ENCODE data around the gene CYB561D1. TPM values are rescaled to one million over a fixed set of nuclear protein-coding genes. Genes with fewer than 3 reads are reported as not detected.

The CYB561D1 gene
- total RNA-seq, 2 experiments from 2014 or later: 7.0 to 9.5 TPM

- H3K27ac Mint-ChIP-seq: no peak within 1 kb of the TSS
- no peak for ATAC-seq
- intact Hi-C loops (cut with micrococcal nuclease): loop anchor here (10.0 kb wide), 1 partner anchor 115 kb away; the partner anchor contains the start of gene PSMA5
- no peaks in the 10 kb centered on the region for H3K4me1 Mint-ChIP-seq (ENCODE audit: low read depth)
- ChIA-PET CTCF (interaction anchor here (1.0 to 21.7 kb wide), 5 partner anchors 39 to 444 kb away, joined by 3 to 1390 read pairs (median 7); partner anchors contain the start of genes AHCYL1, AMIGO1, ATXN7L2 and CYB561D1), POLR2A (interaction anchor here (0.7 to 1.5 kb wide), 2 partner anchors 46 to 80 kb away, joined by 3 to 4 read pairs; partner anchors contain the start of genes AMPD2, CYB561D1 and GNAT2)
- DNase-seq: no peak
- no peak for TF ChIP-seq CTCF (IDR thresholded peaks at IDR 0.05)
- no peaks in the 10 kb centered on the region for H3K27me3 Mint-ChIP-seq
- no peaks in the 10 kb centered on the region for H3K36me3 Mint-ChIP-seq (ENCODE audit: low read depth)
- H3K9me3 Mint-ChIP-seq: no peaks in the 10 kb centered on the region
- no peak within 1 kb of the TSS for H3K4me3 Mint-ChIP-seq
Observed at GRCh38 chr1:109539676-109540075, 45.8 kb downstream of the CYB561D1 start, which contains the start of gene GPR61. Gene GPR61, plus strand, starts transcription at chr1:109539872. Its CDS starts 3,151 bp downstream, at chr1:109543023.

- Mint-ChIP-seq H3K36me3 (ENCODE audit: low read depth) (no peaks in the 10 kb centered on the region), H3K4me1 (ENCODE audit: low read depth) (peaks cover 1% of the 10 kb centered on the region), H3K27me3 (no peaks in the 10 kb centered on the region), H3K27ac (no peak overlapping the region), H3K4me3 (no peak overlapping the region), H3K9me3 (no peaks in the 10 kb centered on the region)
- no peak for ATAC-seq
- no peak for TF ChIP-seq CTCF (IDR thresholded peaks at IDR 0.05)
- POLR2A ChIA-PET: interaction anchor here (1.3 to 1.5 kb wide), 4 partner anchors 8 to 79 kb away, joined by 4 to 6 read pairs (median 4); partner anchors contain the start of genes AMIGO1, AMPD2, ATXN7L2 and GNAT2
- intact Hi-C loops (cut with micrococcal nuclease): no loop called here
- CTCF ChIA-PET: interaction anchor here (1.0 to 21.7 kb wide), 7 partner anchors 9 to 443 kb away, joined by 4 to 1390 read pairs (median 7); partner anchors contain the start of genes AHCYL1, AMIGO1, ATXN7L2 and CYB561D1
- DNase-seq: no peak
Observed at GRCh38 chr1:109541102-109541501, 47.2 kb downstream of the CYB561D1 start.

- H3K36me3 Mint-ChIP-seq (ENCODE audit: low read depth): no peaks in the 10 kb centered on the region
- H3K27ac Mint-ChIP-seq: no peak overlapping the region
- peaks cover 12% of the 10 kb centered on the region for H3K4me1 Mint-ChIP-seq (ENCODE audit: low read depth)
- ChIA-PET POLR2A (no interaction called here), CTCF (interaction anchor here (1.5 to 21.7 kb wide), 4 partner anchors 11 to 231 kb away, joined by 5 to 1390 read pairs (median 178); partner anchors contain the start of genes AMIGO1, ATXN7L2 and CYB561D1)
- no peaks in the 10 kb centered on the region for H3K9me3 Mint-ChIP-seq
- no peak for DNase-seq
- no peaks in the 10 kb centered on the region for H3K27me3 Mint-ChIP-seq
- no peak for ATAC-seq
- H3K4me3 Mint-ChIP-seq: no peak overlapping the region
- intact Hi-C loops (cut with micrococcal nuclease): no loop called here
- TF ChIP-seq CTCF (IDR thresholded peaks at IDR 0.05): no peak
Observed at GRCh38 chr1:109542657-109543056, 48.8 kb downstream of the CYB561D1 start.

- no peak for DNase-seq
- CTCF ChIA-PET: interaction anchor here (0.7 to 11.0 kb wide), 7 partner anchors 11 to 441 kb away, joined by 3 to 294 read pairs (median 23); partner anchors contain the start of gene AHCYL1
- H3K4me3 Mint-ChIP-seq: no peak overlapping the region
- no peaks in the 10 kb centered on the region for H3K9me3 Mint-ChIP-seq
- ATAC-seq: no peak
- TF ChIP-seq CTCF (IDR thresholded peaks at IDR 0.05): no peak
- no peak overlapping the region for H3K27ac Mint-ChIP-seq
- peaks cover under 1% of the 10 kb centered on the region for H3K36me3 Mint-ChIP-seq (ENCODE audit: low read depth)
- intact Hi-C loops (cut with micrococcal nuclease): no loop called here
- H3K27me3 Mint-ChIP-seq: no peaks in the 10 kb centered on the region
- H3K4me1 Mint-ChIP-seq (ENCODE audit: low read depth): peaks cover 12% of the 10 kb centered on the region
- POLR2A ChIA-PET: no interaction called here
Observed at GRCh38 chr1:109543283-109543987, 49.5 kb downstream of the CYB561D1 start.

All from activated CD8-positive, alpha-beta T cell treated with anti-CD3 and anti-CD28 coated beads for 36 hours (primary cell).